Measurements from ENCODE around the gene DGKG. TPM values are rescaled to one million over a fixed set of nuclear protein-coding genes. Genes with fewer than 3 reads are reported as not detected.

DGKG gene
- total and polyA plus RNA-seq, 10 of the 15 experiments (the other 5 are each of a cell fraction or from before 2014, with no cell fraction given), result 0.39 to 6.2 (median 4.7) TPM

- TF ChIP-seq ETV6 (conservative IDR thresholded peaks at IDR 0.05 in 1 of 2, IDR thresholded peaks at IDR 0.05 in 1 of 2; ENCODE audit: borderline replicate concordance in 1 of 2, low read depth in 1 of 2), result peak in 1 of 2 experiments; percentile 89; a peak in 2 of 4 replicates
- no peak for TF ChIP-seq CEBPZ (IDR thresholded peaks at IDR 0.05; ENCODE audit: low read depth, low read length)
- TF ChIP-seq CREM (IDR thresholded peaks at IDR 0.05; ENCODE audit: low read depth), result peak; percentile 61; the same call in 1 of the 2 replicates
- peak; percentile 75 for TF ChIP-seq IKZF1 (conservative IDR thresholded peaks at IDR 0.05)
- TF ChIP-seq YY1 (IDR thresholded peaks at IDR 0.05; ENCODE audit: low read depth, low read length), result no peak
- TF ChIP-seq NFYB (IDR thresholded peaks at IDR 0.05; ENCODE audit: insufficient read depth, low read depth, low read length), result no peak
- TF ChIP-seq ZNF622 (IDR thresholded peaks at IDR 0.05), result no peak
- no peak for TF ChIP-seq DPF2 (IDR thresholded peaks at IDR 0.05)
- 0 out of 2 replicates have a peak, but pooled peaks have one; percentile 47 for TF ChIP-seq PML (IDR thresholded peaks at IDR 0.05; ENCODE audit: low read length)
- no peak for TF ChIP-seq SRF (IDR thresholded peaks at IDR 0.05; ENCODE audit: low read depth in 2 of 2, low read length in 2 of 2)
- TF ChIP-seq, protein P1, sequence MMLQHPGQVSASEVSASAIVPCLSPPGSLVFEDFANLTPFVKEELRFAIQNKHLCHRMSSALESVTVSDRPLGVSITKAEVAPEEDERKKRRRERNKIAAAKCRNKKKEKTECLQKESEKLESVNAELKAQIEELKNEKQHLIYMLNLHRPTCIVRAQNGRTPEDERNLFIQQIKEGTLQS (IDR thresholded peaks at IDR 0.05; ENCODE audit: borderline replicate concordance, extremely low read depth, low read depth, low read length), result no peak
- TF ChIP-seq HDAC2 (IDR thresholded peaks at IDR 0.05), result no peak
- no peak for TF ChIP-seq SREBF1 (IDR thresholded peaks at IDR 0.05; ENCODE audit: low read length)
- TF ChIP-seq SMARCA5 (IDR thresholded peaks at IDR 0.05), result no peak
- no peak for TF ChIP-seq SP1 (IDR thresholded peaks at IDR 0.05; ENCODE audit: low read depth, low read length)
- peak; percentile 82; the same call in 1 of the 2 replicates for TF ChIP-seq FOXM1 (IDR thresholded peaks at IDR 0.05; ENCODE audit: low read depth, low read length)
- 0 out of 2 replicates have a peak, but pooled peaks have one; percentile 35 for TF ChIP-seq RCOR1 (conservative IDR thresholded peaks at IDR 0.05; ENCODE audit: low read depth, low read length)
- TF ChIP-seq NBN (IDR thresholded peaks at IDR 0.05), result peak; percentile 66
- peak; percentile 2; the same call in 1 of the 2 replicates for TF ChIP-seq RAD21 (IDR thresholded peaks at IDR 0.05; ENCODE audit: insufficient read depth, low read depth, low read length)
Observed at GRCh38 chr3:186152889-186153292, 209.1 kb downstream of the DGKG start (continued).
